Mesothelial cell of epicardium (in vitro differentiated cells): ENCODE data around the gene IRF2BP2. TPM values are rescaled to one million over a fixed set of nuclear protein-coding genes. Genes with fewer than 3 reads are reported as not detected.

ENCODE experiments used
- DNase-seq, 2 experiments: peaks; one replicate each; pipeline ENCODE4 v3.0.0; 2021; ENCODE audit warnings: low spot score in 2 of 2; ENCODE audit not compliant: unreplicated experiment in 2 of 2
- H3K27ac Mint-ChIP-seq: 2 replicates; pipeline ENCODE4 v1.8.0; 2021; ENCODE audit warnings: mixed read lengths
- H3K27me3 Mint-ChIP-seq: 2 replicates; pipeline ENCODE4 v1.8.0; 2021; ENCODE audit warnings: low read depth, mixed read lengths
- H3K36me3 Mint-ChIP-seq: 2 replicates; pipeline ENCODE4 v1.8.0; 2021; ENCODE audit warnings: mixed read lengths
- H3K4me1 Mint-ChIP-seq: 2 replicates; pipeline ENCODE4 v1.8.0; 2021; ENCODE audit warnings: mixed read lengths
- H3K4me3 Mint-ChIP-seq: 2 replicates; pipeline ENCODE4 v1.8.0; 2021; ENCODE audit warnings: mild to moderate bottlenecking, moderate library complexity, mixed read lengths
- H3K9me3 Mint-ChIP-seq: 2 replicates; pipeline ENCODE4 v1.8.0; 2021; ENCODE audit warnings: mixed read lengths
- total RNA-seq: library from RNA; stranded (reverse); gene quantifications from 3 replicates; pipeline ENCODE4 v1.2.1, GENCODE V29; 2021
- TF ChIP-seq, protein P1 (sequence below): fragments of 200-600 bp; sonication (generic); IDR thresholded peaks from one replicate; pipeline ENCODE4 v1.5.0; 2021; ENCODE audit warnings: antibody characterized with exemption; ENCODE audit not compliant: unreplicated experiment

IRF2BP2 gene
- total RNA-seq, 1 donor from 2014 or later: 130 TPM

- TF ChIP-seq, protein P1, sequence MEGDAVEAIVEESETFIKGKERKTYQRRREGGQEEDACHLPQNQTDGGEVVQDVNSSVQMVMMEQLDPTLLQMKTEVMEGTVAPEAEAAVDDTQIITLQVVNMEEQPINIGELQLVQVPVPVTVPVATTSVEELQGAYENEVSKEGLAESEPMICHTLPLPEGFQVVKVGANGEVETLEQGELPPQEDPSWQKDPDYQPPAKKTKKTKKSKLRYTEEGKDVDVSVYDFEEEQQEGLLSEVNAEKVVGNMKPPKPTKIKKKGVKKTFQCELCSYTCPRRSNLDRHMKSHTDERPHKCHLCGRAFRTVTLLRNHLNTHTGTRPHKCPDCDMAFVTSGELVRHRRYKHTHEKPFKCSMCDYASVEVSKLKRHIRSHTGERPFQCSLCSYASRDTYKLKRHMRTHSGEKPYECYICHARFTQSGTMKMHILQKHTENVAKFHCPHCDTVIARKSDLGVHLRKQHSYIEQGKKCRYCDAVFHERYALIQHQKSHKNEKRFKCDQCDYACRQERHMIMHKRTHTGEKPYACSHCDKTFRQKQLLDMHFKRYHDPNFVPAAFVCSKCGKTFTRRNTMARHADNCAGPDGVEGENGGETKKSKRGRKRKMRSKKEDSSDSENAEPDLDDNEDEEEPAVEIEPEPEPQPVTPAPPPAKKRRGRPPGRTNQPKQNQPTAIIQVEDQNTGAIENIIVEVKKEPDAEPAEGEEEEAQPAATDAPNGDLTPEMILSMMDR: no peak
- Mint-ChIP-seq H3K9me3 (no peaks in the 10 kb centered on the region), H3K27ac (peak overlapping the region; percentile 86), H3K36me3 (no peaks in the 10 kb centered on the region), H3K4me3 (no peak overlapping the region), H3K4me1 (peaks cover 37% of the 10 kb centered on the region), H3K27me3 (no peaks in the 10 kb centered on the region)
- no peak for DNase-seq
Observed at GRCh38 chr1:234555390-234556024, 54.5 kb downstream of the IRF2BP2 start.

DNA sequence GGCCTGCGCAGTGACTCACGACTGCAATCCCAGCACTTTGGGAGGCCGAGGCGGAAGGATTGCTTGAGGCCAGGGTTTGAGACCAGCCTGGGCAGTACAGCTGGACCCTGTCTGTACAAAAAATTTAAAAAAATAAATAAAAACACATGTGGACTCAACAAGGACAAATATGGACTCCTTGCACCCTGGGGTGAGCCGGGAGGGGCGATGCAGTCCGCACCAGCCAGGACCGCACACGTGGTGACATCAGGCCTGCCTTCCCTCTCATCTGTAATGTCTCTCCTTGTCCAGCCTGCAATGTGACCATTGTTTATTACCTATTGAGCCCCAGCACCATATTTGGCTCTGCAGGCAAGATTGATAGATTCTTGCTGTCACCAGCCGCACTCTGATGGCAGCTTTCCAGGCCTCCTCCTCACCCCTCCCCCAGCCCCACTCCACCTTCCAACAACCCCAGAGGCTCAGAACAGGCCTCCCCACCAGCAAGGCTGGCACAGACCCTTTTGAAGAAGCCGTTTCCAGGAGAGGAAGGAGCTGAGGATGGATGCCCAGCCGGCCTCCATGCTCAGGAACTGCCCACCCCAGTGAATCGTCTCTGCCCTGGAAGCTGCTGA lies 55.2 kb downstream of the IRF2BP2 start:
- H3K9me3 Mint-ChIP-seq: no peaks in the 10 kb centered on the region
- TF ChIP-seq, protein P1: no peak
- H3K36me3 Mint-ChIP-seq: no peaks in the 10 kb centered on the region
- no peak overlapping the region for H3K4me3 Mint-ChIP-seq
- H3K27me3 Mint-ChIP-seq: peaks cover 2% of the 10 kb centered on the region
- peak in 1 of 2 experiments; percentile 75 for DNase-seq
- H3K4me1 Mint-ChIP-seq: peaks cover 38% of the 10 kb centered on the region
- peak overlapping the region; percentile 86 for H3K27ac Mint-ChIP-seq

Other genes with a start within 250 kb of the IRF2BP2 start
- 19.9 to 23.7 TPM (median 23.2 TPM) in 3 replicates for gene COA6, start 236.7 kb downstream of the IRF2BP2 start, total RNA-seq
- 66.0 to 69.8 TPM (median 66.1 TPM) in 3 replicates for gene TARBP1, start 131.0 kb downstream of the IRF2BP2 start, total RNA-seq